Stimulated activated CD4-positive, alpha-beta T cell treated with anti-CD3 and anti-CD28 coated beads, Interleukin-2, amount 100 ng/mL, for 4 hours (primary cell): ENCODE measurements around the gene PRRT4.

Experiments used
- DNase-seq: peaks from one replicate; pipeline ENCODE4 v3.0.0-alpha.2; 2020; ENCODE audit warnings: low read depth

PRRT4 gene

DNA sequence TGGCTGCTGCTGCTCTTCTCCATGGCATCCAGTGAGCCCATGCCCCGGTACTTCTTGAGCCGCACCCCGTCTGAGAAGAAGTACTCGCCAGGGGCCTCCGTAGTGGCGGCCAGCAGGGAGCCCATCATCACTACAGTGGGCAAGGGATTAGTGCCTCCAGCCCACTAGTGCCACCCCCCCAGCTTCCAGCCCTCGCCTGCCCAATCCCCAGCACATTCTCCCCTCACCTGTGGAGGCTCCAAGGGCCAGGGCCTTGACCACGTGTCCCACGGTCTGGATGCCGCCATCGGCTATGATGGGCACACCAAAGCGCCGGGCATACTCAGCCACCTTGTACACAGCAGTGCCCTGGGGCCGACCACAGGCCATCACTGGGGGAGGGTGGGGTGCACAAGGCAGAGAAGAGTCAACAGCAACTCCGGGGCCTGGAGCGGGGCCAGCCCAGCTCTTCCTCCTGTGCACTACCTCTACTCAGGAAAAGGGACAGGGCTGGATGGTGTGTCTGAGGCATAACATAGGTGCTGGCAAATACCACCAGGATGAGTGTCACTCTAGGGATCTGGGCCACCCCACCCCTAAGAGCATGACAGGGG is 33.5 kb upstream of the PRRT4 start:
- no peak for DNase-seq

GRCh38 chr7:128393526-128394330 is 32.2 kb upstream of the PRRT4 start:
- no peak for DNase-seq

DNA sequence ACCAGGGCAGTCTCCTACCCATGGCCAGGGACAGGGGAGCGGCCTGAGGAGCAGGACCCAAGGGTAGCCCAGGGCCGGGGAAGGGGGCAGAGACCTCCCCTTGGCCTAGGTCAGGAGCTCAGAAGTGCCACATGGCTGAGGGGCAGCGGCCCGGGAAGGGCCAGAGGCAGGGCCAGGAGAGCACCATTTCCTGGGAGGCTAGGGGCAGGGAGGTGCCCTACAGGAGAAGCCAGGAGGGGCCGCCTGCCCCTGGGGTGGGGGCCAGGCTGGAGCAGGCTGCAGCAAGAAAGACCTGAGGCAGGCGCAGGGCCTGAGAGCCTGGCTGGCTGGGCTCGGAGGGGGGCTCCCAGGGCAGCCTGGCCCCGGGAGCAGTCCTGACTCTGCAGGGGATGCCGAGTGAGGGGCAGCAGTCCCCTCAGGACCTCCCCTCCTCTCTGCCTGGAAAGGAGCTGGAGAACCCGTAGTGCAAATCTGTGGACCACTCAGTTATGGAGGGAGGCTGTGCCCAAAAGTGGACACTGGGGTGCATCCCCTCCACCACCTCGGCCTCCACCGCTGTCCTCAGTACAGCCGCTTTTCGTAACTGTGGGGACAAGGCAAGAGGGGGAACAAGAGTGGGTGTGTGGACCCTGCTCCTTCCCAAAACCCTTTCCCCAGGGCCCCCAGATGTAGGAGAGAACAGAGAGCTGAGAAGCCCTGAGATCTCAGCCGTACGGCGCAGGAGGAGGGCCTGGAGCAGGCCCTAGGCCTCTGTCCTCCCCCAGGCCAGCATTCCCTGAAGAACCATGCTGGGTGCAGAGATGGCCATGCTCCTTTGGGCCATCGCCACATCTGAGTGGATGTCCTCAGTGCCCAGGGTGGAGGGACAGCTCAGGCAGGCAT is 31.2 kb upstream of the PRRT4 start:
- no peak for DNase-seq

DNA sequence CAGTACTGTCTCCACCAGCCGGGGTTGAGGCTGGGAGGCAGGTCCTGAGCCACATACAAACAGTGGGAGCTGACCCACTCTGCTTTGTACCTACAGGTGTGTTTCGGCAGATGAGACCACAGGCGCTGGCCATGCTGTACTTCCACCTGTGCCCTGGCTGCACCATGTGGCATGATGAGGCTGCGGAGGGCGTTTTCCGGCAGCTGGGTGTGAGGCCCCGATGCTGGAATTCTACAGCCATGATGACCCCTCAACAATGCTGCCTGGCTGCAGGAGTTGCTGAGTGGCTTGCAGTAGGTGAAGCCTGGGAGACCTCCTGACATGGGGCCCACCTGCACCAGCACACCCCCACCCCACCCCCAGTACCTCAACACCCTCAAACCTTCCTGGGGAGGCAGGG is 30.3 kb upstream of the PRRT4 start:
- no peak for DNase-seq

- no peak for DNase-seq
Observed at GRCh38 chr7:128390871-128391565, 29.5 kb upstream of the PRRT4 start.

GRCh38 chr7:128389618-128390329 is 28.3 kb upstream of the PRRT4 start:
- DNase-seq: no peak

- DNase-seq: no peak
Observed at GRCh38 chr7:128389085-128389617, 27.7 kb upstream of the PRRT4 start.

DNA sequence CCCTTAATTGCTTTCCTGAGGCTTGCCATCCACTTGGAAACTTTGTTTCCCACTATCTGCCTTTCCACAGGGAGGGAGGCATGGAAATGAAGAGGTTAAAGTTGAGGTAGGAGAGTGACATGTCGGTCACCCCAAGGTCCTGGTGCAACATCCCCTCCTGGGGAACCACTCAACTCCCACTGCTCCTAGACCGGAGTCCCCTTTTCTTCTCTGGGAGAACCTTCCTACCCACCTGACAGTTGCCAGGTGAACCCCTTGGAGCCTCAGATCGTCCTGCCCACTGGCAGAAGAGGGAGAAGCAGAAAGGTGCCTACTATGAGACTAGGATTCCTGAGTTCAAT is 26.6 kb upstream of the PRRT4 start:
- DNase-seq: no peak

DNA sequence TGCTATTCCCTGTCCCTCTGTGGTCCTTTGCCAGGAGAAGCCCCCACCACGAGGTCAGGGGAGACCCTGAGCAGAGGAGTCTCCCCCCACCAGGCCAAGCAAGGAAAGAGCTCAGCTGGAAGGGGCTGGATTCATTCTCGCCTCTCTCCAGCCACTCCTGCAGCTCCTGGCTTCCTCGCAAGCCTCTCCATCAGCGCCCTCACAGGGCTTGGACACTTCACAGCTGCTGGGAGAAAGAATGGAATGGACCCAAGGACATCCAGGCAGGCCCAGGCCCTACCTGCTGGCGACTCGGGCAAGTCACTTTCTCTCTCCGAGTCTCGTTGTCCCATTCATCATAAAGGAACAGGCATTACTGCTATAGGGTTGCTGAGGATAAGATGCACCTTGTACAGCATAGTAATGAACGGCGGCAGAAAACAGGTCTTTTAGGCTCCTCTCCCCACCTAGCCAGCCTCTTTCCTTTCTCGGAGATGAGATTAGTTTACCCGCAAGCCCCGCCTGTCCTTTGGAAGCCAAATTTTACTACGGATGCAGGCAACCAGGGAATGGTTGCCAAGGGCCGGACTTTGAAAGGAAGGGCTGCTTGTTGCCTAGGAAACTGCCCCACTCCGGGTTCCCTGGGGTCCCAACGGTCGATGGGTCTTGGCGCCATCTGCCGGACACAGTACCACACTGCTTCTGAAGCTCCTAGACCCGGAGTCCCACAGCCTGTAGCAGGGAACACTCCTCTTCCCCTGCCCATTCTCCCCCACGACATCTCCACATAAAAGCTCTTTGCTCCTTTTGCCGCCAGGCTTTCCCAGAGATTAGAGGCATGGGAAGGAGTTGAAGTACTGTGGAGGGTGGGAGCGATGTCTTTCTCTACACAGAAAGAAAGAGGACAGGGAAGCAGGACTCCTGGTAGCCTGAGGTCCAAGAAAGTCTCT is 26.0 kb upstream of the PRRT4 start:
- DNase-seq: peak; percentile 50

DNA sequence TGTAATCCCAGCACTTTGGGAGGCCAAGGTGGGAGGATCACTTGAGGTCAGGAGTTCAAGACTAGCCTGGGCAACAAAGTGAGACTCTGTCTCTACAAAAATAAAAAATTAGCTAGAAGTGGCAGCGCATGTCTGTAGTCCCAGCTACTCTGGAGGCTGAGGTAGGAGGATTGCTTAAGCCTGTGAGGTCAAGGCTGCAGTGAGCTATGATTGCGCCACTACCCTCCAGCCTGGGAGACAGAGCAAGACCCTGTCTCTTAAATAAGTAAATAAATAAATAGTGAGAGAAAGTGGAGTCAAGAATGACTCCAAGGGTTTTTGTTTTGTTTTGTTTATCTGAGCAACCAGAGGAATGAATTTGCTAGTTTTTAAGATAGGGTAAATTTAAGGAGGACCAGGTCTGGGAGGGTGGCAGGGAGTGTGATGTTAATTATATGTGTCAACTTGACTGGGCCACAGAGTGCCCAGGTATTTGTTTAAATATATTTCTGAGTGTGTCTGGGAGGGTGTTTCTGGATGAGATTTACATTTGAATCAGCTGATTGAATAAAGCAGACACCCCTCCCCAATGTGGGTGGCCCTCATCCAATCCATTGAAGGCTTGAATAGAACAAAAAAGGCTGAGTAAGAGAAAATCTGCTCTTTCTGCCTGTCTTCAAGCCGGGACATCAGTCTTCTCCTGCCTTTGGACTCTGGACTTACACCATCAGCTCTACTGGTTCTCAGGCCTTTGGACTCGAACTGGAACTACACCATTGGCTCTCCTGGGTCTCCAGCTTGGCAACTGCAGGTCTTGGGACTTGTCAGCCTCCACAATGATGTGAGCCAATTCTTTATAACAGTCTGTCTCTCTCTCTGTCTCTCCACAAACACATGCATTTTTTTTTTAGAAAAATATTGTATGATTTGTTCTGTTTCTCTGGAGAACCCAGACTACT is 24.8 kb upstream of the PRRT4 start:
- no peak for DNase-seq

- no peak for DNase-seq
Observed at GRCh38 chr7:128384726-128385125, 23.2 kb upstream of the PRRT4 start.

DNA sequence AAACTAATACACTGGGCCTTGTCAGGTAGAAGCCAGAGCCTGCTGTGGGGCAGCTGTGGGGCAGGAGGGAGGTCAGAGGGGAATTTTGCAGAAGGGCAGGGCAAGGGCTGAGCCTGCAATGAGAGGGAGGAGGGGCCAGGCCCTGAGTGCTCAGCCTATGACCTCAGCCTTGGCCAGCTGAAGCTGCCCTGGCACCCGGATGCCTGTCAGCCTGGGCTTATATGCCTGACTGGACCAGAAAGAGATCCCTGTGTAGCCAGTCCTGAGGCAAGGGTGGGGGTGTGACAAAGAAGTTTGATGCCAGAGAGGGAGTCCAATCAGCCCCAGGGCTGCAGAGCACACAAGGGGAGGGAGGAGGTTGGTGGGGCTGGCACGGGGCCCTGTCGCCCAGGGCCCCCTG is 22.3 kb upstream of the PRRT4 start:
- no peak for DNase-seq

- no peak for DNase-seq
Observed at GRCh38 chr7:128381161-128381821, 19.8 kb upstream of the PRRT4 start.

DNA sequence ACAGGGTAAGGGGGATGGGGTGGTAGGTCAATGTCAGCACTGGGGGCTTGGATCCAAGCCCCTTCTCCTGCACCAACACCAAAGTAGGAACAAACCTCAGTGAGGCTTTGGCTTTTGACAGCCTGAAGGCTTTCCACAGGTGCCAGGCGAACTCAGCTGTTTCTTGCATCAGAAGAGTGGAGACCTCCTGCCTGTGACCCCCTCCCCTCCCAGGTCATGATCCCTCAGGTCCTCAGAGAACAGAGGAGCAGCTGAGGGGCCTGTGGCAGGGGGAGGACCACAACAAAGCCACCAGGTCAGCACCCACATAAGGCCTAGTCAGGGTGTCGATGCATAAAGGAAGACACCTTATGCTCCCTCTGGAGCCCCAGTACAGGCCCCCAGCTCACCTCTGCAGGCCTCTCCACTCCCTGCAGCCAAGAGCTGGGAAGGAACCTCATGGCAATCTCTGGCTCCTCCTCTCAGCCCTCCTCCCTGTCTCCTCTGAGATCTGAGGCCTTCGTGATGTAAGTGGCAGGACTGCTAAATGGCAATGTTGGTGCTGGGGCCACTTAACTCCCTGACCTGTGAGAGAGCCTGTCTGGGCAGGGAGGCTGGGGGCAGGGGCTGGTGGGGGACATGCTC is 19.1 kb upstream of the PRRT4 start:
- DNase-seq: no peak

DNA sequence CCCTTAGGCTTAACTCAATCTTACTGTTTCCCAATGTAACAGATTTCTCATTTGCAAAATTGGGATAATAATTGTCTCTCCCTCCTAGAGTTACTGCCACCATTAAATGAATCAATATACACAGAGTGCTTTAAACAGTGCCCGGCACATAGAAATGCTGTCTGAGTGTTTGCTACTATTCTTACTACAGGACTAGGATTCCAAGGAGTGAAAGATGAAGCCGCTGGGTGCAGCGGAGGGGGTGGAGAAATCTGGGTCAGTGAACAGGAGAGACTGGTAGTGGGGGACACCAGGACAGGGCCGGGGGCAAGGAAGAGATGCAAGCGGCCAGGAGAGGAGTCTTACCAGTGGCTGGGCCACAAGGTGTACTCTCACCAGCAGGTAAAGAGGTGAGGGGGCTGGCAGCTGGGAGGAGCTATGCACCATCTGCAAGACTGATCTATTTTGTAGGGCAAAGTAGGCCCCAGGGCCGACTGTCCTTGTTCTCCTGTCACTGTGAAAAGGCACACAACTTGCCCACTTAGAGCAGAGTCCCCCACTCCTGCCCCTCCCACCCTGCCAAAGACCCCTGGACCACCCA is 18.5 kb upstream of the PRRT4 start:
- DNase-seq: no peak

- DNase-seq: no peak
Observed at GRCh38 chr7:128378637-128379036, 17.1 kb upstream of the PRRT4 start.

- no peak for DNase-seq
Observed at GRCh38 chr7:128376077-128376476, 14.6 kb upstream of the PRRT4 start.

DNA sequence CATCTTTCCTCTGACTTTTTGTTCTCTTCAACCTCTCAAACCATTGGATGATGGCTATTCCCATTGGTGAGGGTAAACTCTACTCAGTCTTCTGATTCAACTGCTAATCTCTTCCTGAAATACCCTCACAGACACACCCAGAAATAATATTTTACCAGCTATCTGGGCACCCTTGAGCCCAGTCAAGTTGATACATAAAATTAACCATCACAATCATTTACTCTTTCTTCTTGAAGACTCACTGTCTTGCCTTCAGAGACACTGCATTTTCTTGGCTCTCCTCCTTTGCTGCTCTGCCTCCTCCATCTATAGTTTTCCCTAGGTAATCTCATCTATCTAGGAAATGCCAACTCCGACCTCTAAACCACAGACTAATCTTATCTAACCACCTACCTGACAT is 12.6 kb upstream of the PRRT4 start:
- DNase-seq: no peak
